GM19438 (cell line): ENCODE results near the gene NTN1.
"Not testable (repeated sequence)": the region's sequence is repeated elsewhere in the genome, so short reads cannot be mapped to it uniquely, and the experiment has no call there.

ENCODE experiments used
- ATAC-seq: cut with Tn5 transposase; IDR thresholded peaks from one replicate; pipeline ENCODE4 v1.9.1; 2021; ENCODE audit warnings: low read depth; ENCODE audit not compliant: unreplicated experiment

NTN1 gene

DNA sequence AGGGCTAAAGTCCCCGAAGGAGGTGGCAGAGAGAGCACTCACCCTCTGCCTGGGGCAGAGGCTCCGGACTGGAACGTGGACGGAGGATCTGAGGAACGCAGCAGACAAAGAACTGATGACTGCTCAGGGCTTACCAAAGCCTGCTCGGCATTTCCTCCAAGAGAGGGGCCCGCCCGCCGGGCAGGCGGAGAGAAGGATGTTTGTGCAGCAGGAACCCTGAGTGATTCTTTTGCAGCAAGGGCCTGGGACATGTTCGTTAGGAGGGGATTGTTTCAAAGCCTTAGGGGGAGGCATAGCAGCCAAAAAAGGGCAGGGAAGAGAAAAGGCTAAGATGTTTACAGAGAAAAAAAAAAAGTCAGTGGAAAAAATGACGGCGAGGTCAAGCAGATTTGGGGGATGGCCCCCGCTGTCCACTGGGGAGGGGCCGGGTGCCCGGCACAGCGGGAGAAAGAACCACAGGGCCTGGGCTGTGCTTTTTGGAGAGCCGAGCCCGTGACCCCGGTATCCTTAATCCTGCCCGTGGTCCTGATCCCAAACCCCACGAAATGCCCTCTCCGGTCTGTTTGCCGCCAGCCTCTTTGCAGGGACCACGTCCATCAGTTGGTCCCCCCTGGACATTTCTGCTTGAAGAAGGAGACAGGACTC is 129.3 kb downstream of the NTN1 start:
- ATAC-seq = no peak

- no peak for ATAC-seq
Measured at GRCh38 chr17:9151091-9151490, 129.8 kb downstream of the NTN1 start.

GRCh38 chr17:9151740-9152139 is 130.4 kb downstream of the NTN1 start:
- ATAC-seq = not testable (repeated sequence)

DNA sequence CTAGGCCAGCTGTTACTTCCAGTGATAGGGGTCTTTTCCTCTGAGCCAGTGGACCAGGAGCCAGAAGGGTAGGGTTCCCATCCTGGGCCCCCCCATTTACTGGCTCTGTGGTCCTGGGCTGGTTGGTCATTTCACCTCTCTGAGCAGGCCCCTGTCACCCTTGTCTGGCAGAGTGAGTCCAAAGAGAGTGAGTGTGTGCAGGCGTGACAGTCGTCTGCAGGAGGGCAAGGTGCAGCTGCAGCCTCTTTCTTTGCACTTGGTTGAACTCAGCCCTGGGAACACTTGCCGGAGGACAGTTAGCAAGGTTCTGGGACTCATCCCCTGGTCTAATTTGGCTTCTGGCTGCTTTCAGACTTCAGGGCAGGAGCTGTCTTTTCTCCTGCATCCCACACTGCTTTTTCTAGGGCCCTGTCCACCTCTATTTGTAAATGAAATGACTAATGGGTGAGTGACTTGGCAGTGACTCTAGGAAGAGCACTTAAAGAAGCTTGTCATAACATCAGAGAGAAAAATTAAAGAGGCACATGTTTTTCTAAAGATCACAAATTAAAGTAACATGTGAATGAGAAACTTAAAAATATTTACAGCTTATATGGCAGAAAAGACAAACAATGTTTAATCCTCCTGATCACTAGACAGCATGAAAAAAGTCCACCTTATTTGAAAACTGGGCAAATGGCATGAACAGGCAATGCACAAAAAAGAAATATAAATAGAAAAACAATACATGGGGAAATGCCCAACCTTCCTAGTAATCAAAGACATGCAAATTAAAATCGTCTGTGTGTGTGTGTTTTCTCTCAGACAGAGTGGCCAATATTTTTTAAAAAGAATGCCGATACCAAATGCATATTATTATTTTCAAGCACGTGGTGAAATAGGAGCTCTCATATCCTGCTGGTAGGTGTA is 137.5 kb downstream of the NTN1 start:
- ATAC-seq = no peak

GRCh38 chr17:9162275-9162985 is 141.1 kb downstream of the NTN1 start:
- ATAC-seq = no peak

GRCh38 chr17:9166788-9167187 is 145.5 kb downstream of the NTN1 start:
- ATAC-seq = no peak

DNA sequence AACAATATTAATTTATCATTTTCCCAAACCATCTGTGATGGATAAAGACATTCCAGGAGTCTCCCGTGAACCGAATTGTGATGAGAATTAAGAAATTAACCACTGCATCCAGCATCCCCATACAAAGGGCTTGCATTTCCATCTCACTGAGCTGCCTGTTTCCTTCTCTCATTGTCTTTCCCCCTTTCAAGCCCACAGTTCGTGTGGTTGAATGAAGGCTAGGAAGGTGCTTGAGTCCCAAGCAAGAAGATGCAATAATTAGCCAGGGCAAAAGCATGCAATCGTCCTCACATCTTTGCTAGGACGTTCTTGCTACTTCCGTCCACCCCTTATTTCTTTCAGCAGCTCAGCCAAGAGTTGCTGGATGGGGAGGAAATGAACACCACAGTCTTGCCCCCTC is 146.1 kb downstream of the NTN1 start:
- no peak for ATAC-seq

DNA sequence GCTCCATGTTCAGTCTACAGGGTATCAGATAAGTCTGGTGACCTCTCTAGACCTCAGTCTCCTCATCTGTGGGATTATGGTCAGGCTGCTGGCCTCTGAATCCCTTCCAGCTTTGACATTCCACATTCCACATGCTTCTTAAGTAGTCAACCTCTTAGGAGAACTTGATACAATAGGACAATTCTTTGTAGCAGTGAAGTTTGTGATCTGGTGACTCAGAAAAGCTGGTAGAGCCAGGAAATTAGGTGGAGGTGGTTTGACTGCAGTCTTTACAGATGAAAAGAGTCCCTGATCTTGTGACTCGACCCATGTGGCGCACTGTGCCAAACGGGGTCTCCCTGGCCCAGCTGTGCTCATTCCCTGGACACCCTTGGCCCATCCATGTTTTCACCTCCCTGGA is 147.8 kb downstream of the NTN1 start:
- ATAC-seq = no peak

DNA sequence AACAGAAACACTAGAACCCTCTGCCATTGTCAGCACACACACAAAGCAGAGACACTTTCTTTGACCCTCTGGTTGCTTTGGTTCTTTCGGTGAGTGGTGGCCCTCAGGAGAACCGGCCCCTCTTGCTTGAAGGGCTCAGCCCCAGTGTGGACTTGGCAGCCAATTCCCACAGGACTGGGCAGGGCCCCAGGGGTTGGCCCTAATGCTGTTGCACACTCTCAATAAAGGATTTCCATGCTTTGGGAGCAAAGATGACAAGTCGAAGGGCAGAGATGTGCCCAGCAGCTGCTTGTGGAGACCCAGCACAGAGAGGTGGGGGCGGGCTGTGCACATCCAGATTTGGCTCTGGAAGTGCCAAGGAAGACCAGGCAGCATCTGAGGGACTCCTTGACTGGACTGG is 149.0 kb downstream of the NTN1 start:
- no peak for ATAC-seq

DNA sequence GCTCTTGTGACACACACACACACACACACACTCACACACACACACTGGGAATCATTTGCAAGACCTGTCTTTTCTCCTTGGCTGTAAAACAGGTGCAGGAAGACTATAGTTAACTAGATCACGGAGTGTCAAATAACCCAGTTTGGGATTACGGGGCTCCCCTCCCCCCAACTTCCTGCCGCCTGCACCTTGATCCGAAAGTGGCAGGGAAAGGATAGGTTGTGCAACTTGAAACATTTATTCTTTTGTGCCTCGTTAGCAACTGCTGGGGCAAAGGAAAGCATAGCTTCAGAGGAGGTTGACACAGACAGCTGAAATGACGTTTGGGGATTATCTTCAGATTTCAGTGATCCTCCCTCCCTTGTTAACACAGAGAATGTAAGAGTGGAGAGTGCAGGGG is 149.5 kb downstream of the NTN1 start:
- ATAC-seq = no peak

GRCh38 chr17:9173386-9173983 is 152.2 kb downstream of the NTN1 start:
- ATAC-seq = no peak

DNA sequence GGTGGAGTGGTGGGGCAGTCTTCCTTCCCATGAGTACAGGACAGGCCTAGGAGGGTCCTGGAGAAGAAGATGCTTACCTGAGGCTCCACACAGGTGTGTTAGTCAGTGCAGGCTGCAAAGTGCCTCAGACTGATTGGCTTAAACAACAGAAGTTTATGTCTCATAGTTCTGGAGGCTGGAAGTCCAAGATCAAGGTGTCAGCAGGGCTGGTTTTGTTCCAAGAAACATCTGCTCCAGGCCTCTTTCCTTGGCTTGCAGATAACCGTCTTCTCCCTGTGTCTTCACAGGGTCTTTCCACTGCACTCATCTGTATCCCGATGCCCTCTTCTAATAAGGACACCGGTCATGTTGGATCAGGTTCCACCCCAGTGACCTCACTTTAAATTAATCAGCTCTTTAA is 153.0 kb downstream of the NTN1 start:
- ATAC-seq = no peak

GRCh38 chr17:9174779-9175574 is 153.7 kb downstream of the NTN1 start:
- no peak for ATAC-seq

DNA sequence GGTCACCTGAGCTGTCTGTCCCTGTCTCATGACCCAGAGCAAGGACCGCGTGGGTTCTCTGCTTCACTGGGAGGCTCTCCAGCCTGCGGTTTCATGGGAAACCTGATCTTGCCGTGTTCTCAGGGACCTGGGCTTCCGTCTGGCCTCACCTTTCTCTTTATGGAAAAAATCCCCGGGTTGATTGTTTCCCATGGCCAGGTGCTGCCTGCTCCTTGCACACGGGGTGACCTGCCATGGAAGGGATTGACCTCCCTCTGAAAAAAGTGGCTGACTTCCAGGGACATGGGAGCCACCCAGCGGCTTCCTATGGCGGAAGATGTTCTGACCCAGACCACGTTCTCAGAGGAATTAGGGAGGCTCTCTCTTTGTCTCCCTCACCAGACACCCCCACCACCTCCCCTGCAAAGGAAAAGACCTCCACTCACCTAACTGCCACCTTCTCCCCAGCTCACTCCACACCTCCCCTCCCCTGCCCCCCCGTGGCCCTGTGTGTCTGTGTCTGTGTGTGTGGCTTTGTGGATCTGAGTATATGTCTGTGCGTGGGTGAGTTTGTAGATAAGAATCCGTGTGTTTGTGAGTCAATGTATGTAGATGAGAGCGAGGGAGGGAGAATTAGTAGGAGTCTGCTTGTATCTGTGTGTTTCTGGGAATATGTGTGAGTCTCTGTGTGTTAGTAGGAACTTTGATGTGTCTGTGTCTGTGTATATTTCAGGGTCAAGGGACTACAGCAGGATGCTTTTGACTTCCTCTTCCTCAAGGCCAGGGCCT is 154.6 kb downstream of the NTN1 start:
- no peak for ATAC-seq

- no peak for ATAC-seq
Measured at GRCh38 chr17:9177212-9177611, 155.9 kb downstream of the NTN1 start.

DNA sequence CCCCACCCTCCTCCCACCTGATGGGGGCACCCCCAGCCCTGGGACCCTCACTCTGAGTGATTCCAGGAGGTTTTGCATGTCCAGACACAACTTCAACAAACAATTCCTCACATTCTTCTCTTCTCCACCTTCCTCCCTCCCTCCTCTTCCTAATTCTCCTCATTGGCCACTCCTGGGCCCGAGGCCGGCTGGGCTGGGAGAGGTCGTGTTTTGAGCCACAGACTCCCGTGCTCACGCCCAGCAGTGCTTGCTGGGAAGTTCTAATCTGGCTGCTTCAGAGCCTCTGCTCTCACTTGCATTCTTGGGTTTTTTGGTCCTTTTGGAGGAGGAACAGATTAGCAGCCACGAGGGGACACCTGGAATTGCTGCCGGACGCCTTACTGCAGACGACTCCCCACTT is 157.0 kb downstream of the NTN1 start:
- ATAC-seq = no peak

GRCh38 chr17:9179602-9180001 is 158.3 kb downstream of the NTN1 start:
- ATAC-seq = no peak

DNA sequence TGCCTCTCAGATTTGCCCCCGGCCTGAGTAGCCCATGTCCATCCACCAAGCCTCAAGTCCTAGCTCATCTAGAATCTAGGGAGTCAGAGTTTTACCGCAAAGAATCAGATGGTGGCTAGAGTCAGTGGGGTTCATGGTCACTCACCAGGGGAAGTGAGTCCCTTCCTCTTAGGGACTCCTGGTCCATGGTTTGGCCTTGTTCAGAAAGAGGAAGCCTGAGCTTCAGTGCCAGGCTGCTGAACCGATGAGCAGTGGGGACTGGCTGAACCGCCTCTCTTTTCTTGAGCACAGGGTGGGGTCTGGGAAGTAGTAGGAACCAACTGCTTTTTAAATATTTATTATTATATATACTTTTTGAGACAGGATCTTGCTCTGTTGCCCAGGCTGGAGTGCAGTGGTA is 160.3 kb downstream of the NTN1 start:
- ATAC-seq = no peak

DNA sequence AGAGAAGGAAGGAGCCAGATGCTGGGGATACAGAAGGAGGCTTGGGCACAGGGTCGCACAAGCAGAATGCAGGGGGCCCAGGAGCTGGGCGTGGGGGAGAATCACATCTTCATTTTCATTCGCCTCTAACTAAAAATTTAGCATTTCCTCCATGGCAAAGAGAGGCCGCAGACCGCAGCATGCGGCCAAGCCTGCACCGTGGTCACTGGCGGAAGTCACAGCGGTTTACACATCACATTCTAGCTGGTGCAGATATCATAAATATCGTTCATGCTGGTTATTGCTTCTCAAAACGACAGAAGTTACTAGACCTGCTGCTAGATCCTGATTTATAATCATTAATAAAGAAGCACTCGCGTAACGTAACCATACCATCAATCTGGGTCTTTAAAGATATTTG is 162.0 kb downstream of the NTN1 start:
- no peak for ATAC-seq

- ATAC-seq = no peak
Measured at GRCh38 chr17:9185142-9185541, 163.8 kb downstream of the NTN1 start.
